ENCODE measurements around the gene PRLH.
A peak's percentile ranks its signal among the peaks of the same experiment; 100 is the strongest.

Gene PRLH

DNA sequence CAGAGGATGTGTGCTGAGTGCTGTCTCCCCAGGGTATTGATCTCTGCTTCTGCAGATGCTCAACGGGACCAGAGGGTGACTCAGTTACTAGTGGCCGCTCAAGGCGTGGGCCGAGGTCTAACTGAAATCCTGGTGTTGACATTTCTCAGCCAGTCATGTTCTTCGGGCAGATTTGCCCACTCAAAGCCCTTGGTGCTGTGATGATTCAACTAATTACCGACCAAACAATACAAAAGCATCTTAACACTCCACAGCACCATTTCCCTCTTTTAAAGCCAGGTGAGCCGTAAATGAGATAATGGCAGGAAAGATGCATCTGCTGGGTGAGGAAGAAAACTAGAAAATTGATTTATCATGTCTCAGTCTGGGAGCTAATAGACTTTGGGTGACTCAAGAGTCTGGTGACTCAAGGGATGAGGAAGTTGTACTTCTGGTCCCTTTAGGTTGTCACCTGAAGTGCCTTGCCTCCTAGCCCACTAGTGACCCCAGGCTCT lies 32.7 kb upstream of the PRLH start:
- Mint-ChIP-seq H3K27me3 (peaks cover 12 to 20% of the 10 kb centered on the region in 2 donors), H3K4me1 (peaks cover 0 to 14% of the 10 kb centered on the region in 2 donors), H3K9me3 (no peaks in the 10 kb centered on the region), H3K36me3 (no peaks in the 10 kb centered on the region), H3K4me3 (no peak overlapping the region), H3K27ac (no peak overlapping the region)
- peak in 1 of 2 donors; percentile 28 for ATAC-seq (replicated peaks)
- DNase-seq = no peak

DNA sequence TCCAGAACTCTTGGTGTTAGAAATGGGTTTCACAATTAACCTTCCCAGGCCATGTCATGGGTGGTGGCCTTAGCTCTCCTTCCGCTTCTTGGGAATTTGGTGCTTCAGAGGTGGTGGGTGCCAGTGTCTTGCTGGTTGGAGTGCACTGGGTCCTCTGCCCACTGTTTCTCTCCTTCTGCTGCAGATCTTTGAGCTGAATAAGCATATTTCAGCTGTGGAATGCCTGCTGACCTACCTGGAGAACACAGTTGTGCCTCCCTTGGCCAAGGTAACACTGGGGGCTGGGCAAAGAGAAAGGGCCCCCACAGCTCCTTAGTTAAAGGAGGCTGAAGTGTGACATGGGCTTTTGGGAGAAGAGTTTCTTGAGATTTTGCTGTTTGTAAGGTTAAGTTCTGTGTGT lies 32.0 kb upstream of the PRLH start:
- ATAC-seq (replicated peaks) = no peak
- Mint-ChIP-seq H3K4me1 (peaks cover 0 to 11% of the 10 kb centered on the region in 2 donors), H3K36me3 (no peaks in the 10 kb centered on the region), H3K4me3 (no peak overlapping the region), H3K27ac (no peak overlapping the region), H3K27me3 (peaks cover 15 to 26% of the 10 kb centered on the region in 2 donors), H3K9me3 (no peaks in the 10 kb centered on the region)
- DNase-seq = no peak

DNA sequence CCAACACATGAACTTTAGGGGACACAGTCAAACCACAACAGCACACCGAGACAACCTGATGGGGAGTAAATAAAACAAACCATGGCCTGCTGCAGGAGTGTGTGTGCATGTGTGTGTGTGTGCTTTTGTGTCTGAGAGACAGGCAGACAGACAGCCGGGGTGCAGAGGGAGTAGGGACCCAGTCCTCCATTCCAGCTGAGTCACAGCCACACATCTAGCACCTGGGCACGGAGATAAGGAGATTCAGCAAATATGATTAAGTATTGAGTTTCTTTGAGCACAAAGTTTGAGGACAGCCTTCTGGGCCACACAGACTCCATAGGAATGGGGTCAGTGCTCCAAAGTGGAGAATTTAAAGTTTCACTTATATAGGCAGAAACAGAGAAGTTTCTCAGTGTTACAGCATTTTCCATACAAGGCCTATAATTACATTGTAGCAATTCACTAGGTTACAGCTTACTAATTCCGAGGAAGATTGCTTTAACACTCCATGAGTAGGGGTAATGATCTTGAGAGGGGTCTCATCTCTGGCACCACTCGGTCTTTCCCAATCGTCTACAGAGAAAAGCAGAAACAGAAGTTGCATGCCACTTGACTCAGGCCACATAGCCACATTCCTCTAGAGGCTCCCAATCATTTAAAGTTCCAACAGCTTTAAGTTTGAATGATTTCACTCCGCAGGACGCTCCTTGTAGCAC lies 30.8 kb upstream of the PRLH start:
- H3K4me1 Mint-ChIP-seq = no peaks in the 10 kb centered on the region
- peaks cover 23 to 33% of the 10 kb centered on the region in 2 donors for H3K27me3 Mint-ChIP-seq
- H3K4me3 Mint-ChIP-seq = no peak overlapping the region
- no peak for DNase-seq
- no peaks in the 10 kb centered on the region for H3K36me3 Mint-ChIP-seq
- H3K9me3 Mint-ChIP-seq = no peaks in the 10 kb centered on the region
- no peak overlapping the region for H3K27ac Mint-ChIP-seq
- no peak for ATAC-seq (replicated peaks)

DNA sequence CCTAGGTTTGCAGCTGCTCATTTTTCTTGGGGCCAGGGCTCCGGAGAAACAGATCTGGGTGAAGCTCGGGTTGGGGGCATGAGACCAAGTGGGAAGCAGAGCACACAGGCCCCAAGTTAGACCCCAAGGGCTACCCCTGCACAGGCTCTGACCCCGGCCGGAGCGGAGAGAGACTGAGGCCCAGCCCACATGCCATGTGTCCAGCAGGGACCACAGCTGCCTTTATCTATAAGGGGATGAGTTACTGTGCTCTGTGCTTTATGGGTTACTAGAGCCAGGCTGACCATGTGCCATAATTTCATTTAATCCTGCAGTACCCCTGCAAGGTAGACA lies 30.3 kb upstream of the PRLH start:
- Mint-ChIP-seq H3K36me3 (no peaks in the 10 kb centered on the region), H3K27me3 (peaks cover 23 to 33% of the 10 kb centered on the region in 2 donors), H3K27ac (no peak overlapping the region), H3K4me3 (no peak overlapping the region), H3K4me1 (peaks cover 0 to under 1% of the 10 kb centered on the region in 2 donors), H3K9me3 (no peaks in the 10 kb centered on the region)
- DNase-seq (no peak), ATAC-seq (replicated peaks) (no peak)

DNA sequence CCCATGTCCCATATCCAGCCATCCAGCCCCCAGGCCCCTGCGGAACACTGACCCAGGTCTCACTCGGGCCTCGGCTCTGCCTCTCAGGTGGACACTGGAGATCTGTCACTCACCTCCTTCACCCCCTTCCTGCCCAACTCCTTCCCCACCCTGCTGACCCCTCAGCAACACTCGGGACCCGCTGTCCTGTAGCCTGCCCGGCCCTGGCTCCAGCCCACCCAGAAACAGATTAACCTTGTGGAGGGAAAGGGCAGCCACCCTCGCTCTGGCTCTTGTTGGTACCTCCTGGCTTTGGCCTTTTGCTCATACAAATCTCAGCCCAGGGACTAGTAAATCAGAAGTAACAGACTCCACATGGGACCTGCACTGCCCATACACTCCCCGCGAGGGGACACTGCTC lies 29.8 kb upstream of the PRLH start:
- Mint-ChIP-seq H3K4me1 (peaks cover 0 to 4% of the 10 kb centered on the region in 2 donors), H3K9me3 (no peaks in the 10 kb centered on the region), H3K27me3 (peaks cover 25 to 34% of the 10 kb centered on the region in 2 donors), H3K4me3 (no peak overlapping the region), H3K27ac (no peak overlapping the region), H3K36me3 (no peaks in the 10 kb centered on the region)
- DNase-seq (no peak), ATAC-seq (replicated peaks) (no peak)

DNA sequence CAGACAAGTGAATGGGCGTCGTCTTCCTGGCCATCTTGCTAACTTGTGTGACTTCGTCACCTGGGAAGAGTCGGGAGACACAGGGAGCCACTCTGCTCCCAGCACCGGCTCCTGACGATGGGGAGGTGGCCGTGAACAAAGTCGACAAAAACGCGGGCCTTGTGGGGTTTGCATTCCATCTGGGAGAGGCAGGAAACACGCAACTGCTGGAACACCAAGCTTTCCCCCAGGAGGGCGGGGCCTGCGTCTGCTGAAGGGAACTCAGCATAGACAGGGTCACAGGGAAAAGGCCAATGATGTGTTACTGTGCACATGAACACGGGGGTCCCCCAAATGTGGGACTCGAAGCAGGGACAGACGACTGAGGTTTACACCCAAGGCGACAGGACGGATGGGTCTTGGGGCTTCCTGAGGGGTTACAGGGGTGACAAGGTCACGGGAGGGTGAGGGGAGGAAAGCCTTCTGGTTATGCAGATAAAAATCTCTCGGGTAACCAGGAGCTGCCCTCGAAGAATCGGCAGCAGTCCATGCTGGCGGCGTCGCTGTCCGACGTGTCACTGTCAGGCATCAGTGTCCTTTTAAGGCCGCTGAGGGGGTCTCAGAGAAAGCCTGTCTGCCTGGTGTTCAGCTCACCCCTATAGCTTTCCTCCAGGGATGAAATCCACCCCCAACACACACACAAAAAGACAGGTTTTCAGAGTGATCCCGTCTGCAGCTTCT lies 28.2 kb upstream of the PRLH start:
- Mint-ChIP-seq H3K4me3 (no peak overlapping the region), H3K4me1 (peaks cover 0 to 5% of the 10 kb centered on the region in 2 donors), H3K27ac (no peak overlapping the region), H3K36me3 (no peaks in the 10 kb centered on the region), H3K27me3 (peaks cover 27 to 42% of the 10 kb centered on the region in 2 donors), H3K9me3 (no peaks in the 10 kb centered on the region)
- DNase-seq = no peak
- no peak for ATAC-seq (replicated peaks)

DNA sequence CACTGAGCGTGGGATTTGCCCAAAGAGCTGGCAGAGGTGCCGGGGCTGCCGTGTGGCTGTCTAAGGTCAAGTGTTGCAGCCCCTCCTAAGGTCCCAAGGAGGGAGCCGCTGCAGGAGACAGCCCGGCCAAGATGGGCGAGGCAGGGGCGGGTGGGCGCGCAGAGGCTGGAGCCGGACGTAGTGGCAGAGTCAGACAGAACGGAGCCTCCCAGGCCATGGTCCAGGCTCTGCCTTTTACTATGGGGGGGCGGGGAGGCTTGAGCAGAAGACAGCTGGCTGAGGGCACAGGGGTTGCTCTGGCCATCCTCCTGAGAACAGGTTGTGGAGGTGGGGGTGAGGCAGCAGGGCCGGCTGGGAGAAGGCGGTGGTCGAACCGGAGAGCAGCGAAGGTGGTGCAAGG lies 27.5 kb upstream of the PRLH start:
- ATAC-seq (replicated peaks) = no peak
- Mint-ChIP-seq H3K4me3 (no peak overlapping the region), H3K4me1 (peaks cover 0 to 5% of the 10 kb centered on the region in 2 donors), H3K9me3 (no peaks in the 10 kb centered on the region), H3K27me3 (peaks cover 27 to 42% of the 10 kb centered on the region in 2 donors), H3K27ac (no peak overlapping the region), H3K36me3 (no peaks in the 10 kb centered on the region)
- DNase-seq = no peak

DNA sequence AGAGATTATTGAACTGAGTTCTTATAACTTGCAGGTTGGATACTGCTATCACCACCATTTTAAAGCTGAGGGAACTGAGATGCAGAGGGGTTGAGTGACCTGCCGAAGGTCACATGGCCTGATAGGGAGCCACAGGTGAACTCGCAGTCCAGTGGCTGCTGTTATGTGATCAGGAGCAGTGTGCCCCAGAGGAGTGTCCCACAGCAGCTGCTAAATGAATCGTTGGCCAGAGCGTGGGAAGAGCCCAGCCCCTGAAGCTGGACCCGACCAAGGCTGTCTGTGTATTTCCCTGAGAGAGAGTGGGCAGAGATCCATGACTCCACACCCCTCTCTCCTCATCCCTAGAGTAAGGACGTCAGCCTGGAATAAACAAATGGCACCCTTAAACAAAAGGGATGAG lies 26.7 kb upstream of the PRLH start:
- no peaks in the 10 kb centered on the region for H3K9me3 Mint-ChIP-seq
- peak overlapping the region; percentile 14 for H3K27ac Mint-ChIP-seq
- no peak for DNase-seq
- no peaks in the 10 kb centered on the region for H3K36me3 Mint-ChIP-seq
- peaks cover 22 to 42% of the 10 kb centered on the region in 2 donors for H3K27me3 Mint-ChIP-seq
- H3K4me3 Mint-ChIP-seq = no peak overlapping the region
- H3K4me1 Mint-ChIP-seq = peaks cover 0 to 5% of the 10 kb centered on the region in 2 donors
- ATAC-seq (replicated peaks) = no peak

DNA sequence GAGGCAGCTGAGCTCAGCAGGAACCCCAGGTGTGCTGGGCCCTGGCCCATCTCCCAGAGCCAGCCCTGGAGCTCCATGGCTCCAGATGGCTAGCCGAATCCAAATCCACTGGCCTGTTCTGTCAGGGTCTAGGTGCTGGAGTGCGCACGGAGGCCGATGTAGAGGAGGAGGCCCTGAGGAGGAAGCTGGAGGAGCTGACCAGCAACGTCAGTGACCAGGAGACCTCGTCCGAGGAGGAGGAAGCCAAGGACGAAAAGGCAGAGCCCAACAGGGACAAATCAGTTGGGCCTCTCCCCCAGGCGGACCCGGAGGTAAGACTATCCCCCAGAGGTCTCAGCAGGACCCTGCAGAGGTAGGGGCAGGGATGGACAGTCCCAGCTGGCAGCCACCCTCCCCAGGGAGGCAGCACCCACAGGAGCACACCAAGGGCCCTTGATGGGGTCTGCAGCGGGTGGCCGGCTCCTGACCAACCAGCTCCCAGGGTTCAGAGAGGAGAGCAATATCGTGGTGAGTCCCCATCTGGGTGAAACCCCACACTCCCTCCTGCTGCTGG lies 26.1 kb upstream of the PRLH start:
- no peak for DNase-seq
- Mint-ChIP-seq H3K27ac (no peak overlapping the region), H3K36me3 (no peaks in the 10 kb centered on the region), H3K4me3 (no peak overlapping the region), H3K4me1 (peaks cover 0 to 5% of the 10 kb centered on the region in 2 donors), H3K27me3 (peaks cover 22 to 44% of the 10 kb centered on the region in 2 donors), H3K9me3 (no peaks in the 10 kb centered on the region)
- ATAC-seq (replicated peaks) = no peak

DNA sequence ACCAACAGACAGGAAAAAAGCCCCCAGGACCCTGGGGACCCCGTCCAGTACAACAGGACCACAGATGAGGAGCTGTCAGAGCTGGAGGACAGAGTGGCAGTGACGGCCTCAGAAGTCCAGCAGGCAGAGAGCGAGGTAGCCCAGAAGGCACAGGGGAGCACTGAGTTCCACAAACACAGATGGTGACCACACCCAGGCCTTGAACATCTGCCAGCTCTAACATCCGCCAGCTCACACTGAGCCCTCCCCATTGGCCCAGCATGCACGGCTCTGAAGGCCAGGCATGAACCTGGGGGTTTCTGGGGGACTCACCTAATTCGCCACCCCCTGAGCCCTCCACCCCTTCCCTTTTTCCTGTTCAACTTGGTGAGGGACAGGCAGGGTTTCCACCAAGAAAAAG lies 25.6 kb upstream of the PRLH start:
- H3K36me3 Mint-ChIP-seq = no peaks in the 10 kb centered on the region
- peaks cover 0 to 5% of the 10 kb centered on the region in 2 donors for H3K4me1 Mint-ChIP-seq
- peaks cover 22 to 47% of the 10 kb centered on the region in 2 donors for H3K27me3 Mint-ChIP-seq
- H3K27ac Mint-ChIP-seq = no peak overlapping the region
- no peak for DNase-seq
- peak; percentile 45 to 74 for ATAC-seq (replicated peaks)
- H3K9me3 Mint-ChIP-seq = no peaks in the 10 kb centered on the region
- no peak overlapping the region for H3K4me3 Mint-ChIP-seq

DNA sequence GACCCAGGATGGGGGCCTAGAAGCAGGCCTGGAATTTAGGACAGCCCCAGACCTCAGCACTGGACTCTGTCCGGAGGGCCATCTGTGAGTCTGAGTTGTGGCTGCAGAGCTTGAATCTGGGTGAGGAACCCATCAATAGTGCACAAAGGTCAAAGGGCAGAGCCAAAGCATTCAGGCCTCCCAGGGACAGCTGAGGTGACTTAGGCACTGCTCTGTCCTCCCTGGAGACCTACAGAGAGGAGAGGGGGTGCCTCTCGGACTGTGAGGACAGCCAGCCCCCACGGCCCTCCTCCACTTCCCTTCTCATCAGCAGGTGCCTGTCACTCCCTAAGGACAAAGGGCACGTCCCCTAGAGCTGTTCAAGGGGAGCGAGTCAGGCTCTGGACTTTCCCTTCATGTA lies 25.1 kb upstream of the PRLH start:
- H3K4me3 Mint-ChIP-seq = no peak overlapping the region
- H3K27me3 Mint-ChIP-seq = peaks cover 22 to 47% of the 10 kb centered on the region in 2 donors
- peaks cover 0 to 5% of the 10 kb centered on the region in 2 donors for H3K4me1 Mint-ChIP-seq
- H3K9me3 Mint-ChIP-seq = no peaks in the 10 kb centered on the region
- H3K36me3 Mint-ChIP-seq = no peaks in the 10 kb centered on the region
- no peak overlapping the region for H3K27ac Mint-ChIP-seq
- DNase-seq (no peak), ATAC-seq (replicated peaks) (peak; percentile 48 to 82)

DNA sequence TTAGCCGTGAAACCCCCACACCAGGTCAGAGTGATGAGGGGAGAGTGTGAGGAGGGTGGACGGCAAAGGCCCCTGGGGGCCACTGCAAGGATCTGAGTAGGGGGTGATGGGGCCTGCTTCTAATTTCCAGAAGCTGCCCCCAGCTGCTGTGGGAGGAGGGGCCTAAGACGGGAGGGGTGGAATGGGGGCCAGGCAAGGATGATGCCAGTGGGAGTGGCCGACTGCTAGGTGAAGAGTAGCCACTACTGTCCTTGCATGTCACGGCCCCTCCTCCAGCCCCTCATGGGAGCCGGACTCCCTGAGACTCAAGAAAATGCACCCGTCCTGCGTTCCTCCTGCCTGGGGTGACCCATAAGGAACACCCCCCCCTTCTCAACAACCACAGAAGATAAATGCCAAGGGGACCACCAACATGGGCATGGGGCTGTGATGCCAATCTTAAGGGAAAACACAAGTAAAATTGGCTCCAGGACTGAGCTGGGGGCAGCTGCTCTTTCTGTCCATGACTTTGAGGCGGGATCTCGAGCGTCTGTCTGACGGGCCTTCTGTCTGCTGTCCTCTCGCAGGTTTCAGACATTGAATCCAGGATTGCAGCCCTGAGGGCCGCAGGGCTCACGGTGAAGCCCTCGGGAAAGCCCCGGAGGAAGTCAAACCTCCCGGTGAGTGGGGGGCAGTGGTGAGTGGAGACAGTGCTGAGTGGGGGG lies 24.2 kb upstream of the PRLH start:
- ATAC-seq (replicated peaks) (no peak), DNase-seq (no peak)
- Mint-ChIP-seq H3K36me3 (no peaks in the 10 kb centered on the region), H3K4me1 (peaks cover 0 to 5% of the 10 kb centered on the region in 2 donors), H3K27me3 (peaks cover 22 to 48% of the 10 kb centered on the region in 2 donors), H3K27ac (no peak overlapping the region), H3K4me3 (no peak overlapping the region), H3K9me3 (no peaks in the 10 kb centered on the region)

DNA sequence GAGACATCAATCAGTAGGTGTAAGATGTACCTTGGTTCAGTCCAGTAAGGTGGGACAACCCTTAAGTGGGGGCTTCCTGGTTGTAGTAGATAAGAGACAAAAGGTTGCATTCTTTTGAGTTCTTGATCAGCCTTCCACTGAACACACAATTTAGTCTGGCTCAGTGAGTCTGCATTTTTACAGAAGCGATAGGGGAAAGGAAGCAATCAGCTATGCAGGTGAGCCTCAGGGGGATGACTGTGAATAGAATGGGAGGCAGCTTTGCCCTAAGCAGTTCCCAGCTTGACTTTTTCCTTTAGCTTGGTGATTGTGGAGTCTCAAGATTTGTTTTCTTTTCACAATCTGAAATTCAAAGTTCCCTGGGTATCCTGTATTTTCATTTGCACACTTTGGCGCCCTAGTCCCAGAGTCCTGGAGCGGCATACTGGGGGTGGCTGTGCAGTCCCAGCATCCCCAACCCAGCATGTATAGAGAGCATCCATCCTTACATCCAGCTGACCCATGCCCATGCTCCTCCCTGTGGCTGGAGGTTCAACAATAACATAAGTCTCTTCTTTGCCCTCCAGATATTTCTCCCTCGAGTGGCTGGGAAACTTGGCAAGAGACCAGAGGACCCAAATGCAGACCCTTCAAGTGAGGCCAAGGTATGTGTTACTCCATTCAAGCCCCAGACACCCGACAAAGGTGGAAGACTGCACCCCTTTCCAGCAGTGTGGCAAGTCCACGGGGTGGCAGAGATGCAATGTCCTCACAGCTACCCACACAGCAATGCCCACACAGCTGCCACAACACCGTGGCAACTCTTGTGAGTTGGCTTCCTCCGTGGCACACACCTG lies 20.1 kb upstream of the PRLH start:
- H3K27ac Mint-ChIP-seq = no peak overlapping the region
- H3K4me1 Mint-ChIP-seq = peaks cover 0 to 3% of the 10 kb centered on the region in 2 donors
- DNase-seq (no peak), ATAC-seq (replicated peaks) (no peak)
- no peaks in the 10 kb centered on the region for H3K9me3 Mint-ChIP-seq
- H3K27me3 Mint-ChIP-seq = peaks cover 8 to 33% of the 10 kb centered on the region in 2 donors
- no peak overlapping the region for H3K4me3 Mint-ChIP-seq
- no peaks in the 10 kb centered on the region for H3K36me3 Mint-ChIP-seq
